MCF 10A (cell line): ENCODE data around the gene FBXW4. TPM values are rescaled to one million over a fixed set of nuclear protein-coding genes. Genes with fewer than 3 reads are reported as not detected.

ENCODE experiments used
- BruUV-seq: library from RNA; stranded (reverse); fragments of 400-500 nt; replicated peaks from 2 replicates; lab custom pipeline; 2021; lab: Mats Ljungman, UMichigan
- CTCF ChIA-PET: fragments of 300-600 bp; sonication (Branson Sonifier 250); formaldehyde crosslinking; extraction: SDS; loops from one replicate; lab custom pipeline; 2021; ENCODE audit warnings: antibody characterized with exemption, inconsistent platforms; lab: Yijun Ruan, JAX
- POLR2A ChIA-PET: fragments of 300-600, 350-650 bp; sonication (Branson Sonifier 250); formaldehyde crosslinking; extraction: SDS; loops from one replicate; lab custom pipeline; 2020; ENCODE audit warnings: antibody characterized with exemption, inconsistent platforms; lab: Yijun Ruan, JAX
- DNase-seq: peaks from one replicate; pipeline ENCODE4 v3.0.0-alpha.2; 2018; ENCODE audit not compliant: unreplicated experiment
- H3K27ac Mint-ChIP-seq: one replicate; pipeline ENCODE4 v1.8.0; 2022; ENCODE audit warnings: mild to moderate bottlenecking, low read depth, mixed read lengths; ENCODE audit not compliant: unreplicated experiment
- H3K27me3 Mint-ChIP-seq: one replicate; pipeline ENCODE4 v1.8.0; 2022; ENCODE audit warnings: mixed read lengths; ENCODE audit not compliant: insufficient read depth, unreplicated experiment
- H3K36me3 Mint-ChIP-seq: one replicate; pipeline ENCODE4 v1.8.0; 2022; ENCODE audit warnings: mild to moderate bottlenecking, moderate library complexity, mixed read lengths; ENCODE audit not compliant: insufficient read depth, unreplicated experiment
- H3K4me1 Mint-ChIP-seq: one replicate; pipeline ENCODE4 v1.8.0; 2022; ENCODE audit warnings: mixed read lengths; ENCODE audit not compliant: insufficient read depth, unreplicated experiment
- H3K4me3 Mint-ChIP-seq: one replicate; pipeline ENCODE4 v1.8.0; 2022; ENCODE audit warnings: mild to moderate bottlenecking, moderate library complexity, mixed read lengths; ENCODE audit not compliant: unreplicated experiment
- H3K9me3 Mint-ChIP-seq: one replicate; pipeline ENCODE4 v1.8.0; 2022; ENCODE audit warnings: mixed read lengths; ENCODE audit not compliant: unreplicated experiment
- intact Hi-C: fragments of 100-400 bp; cut with micrococcal nuclease; formaldehyde crosslinking; loops from 2 replicates; pipeline ENCODE4 v1.14.1; 2022
- total RNA-seq: library from RNA; stranded (reverse); gene quantifications from 2 replicates; pipeline ENCODE4 v1.2.3, GENCODE V29; 2022
- TF ChIP-seq, protein P1 (sequence below): fragments of 200-600 bp; IDR thresholded peaks from one replicate; pipeline ENCODE4 v1.8.0; 2022; ENCODE audit warnings: antibody characterized with exemption, mild to moderate bottlenecking; ENCODE audit not compliant: unreplicated experiment

FBXW4 gene
- total RNA-seq, 1 experiment from 2014 or later = 52.1 TPM

GRCh38 chr10:101723176-101723575, 28.2 kb upstream of the FBXW4 start:
- Mint-ChIP-seq H3K27me3 (no peaks in the 10 kb centered on the region), H3K4me3 (no peak overlapping the region), H3K27ac (no peak overlapping the region), H3K36me3 (peaks cover 5% of the 10 kb centered on the region), H3K4me1 (no peaks in the 10 kb centered on the region), H3K9me3 (no peaks in the 10 kb centered on the region)
- intact Hi-C loops = no loop called here
- DNase-seq = no peak
- TF ChIP-seq, protein P1, sequence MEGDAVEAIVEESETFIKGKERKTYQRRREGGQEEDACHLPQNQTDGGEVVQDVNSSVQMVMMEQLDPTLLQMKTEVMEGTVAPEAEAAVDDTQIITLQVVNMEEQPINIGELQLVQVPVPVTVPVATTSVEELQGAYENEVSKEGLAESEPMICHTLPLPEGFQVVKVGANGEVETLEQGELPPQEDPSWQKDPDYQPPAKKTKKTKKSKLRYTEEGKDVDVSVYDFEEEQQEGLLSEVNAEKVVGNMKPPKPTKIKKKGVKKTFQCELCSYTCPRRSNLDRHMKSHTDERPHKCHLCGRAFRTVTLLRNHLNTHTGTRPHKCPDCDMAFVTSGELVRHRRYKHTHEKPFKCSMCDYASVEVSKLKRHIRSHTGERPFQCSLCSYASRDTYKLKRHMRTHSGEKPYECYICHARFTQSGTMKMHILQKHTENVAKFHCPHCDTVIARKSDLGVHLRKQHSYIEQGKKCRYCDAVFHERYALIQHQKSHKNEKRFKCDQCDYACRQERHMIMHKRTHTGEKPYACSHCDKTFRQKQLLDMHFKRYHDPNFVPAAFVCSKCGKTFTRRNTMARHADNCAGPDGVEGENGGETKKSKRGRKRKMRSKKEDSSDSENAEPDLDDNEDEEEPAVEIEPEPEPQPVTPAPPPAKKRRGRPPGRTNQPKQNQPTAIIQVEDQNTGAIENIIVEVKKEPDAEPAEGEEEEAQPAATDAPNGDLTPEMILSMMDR = no peak
- BruUV-seq = no TSS peak
- POLR2A ChIA-PET = no interaction called here
- CTCF ChIA-PET = no interaction called here

DNA sequence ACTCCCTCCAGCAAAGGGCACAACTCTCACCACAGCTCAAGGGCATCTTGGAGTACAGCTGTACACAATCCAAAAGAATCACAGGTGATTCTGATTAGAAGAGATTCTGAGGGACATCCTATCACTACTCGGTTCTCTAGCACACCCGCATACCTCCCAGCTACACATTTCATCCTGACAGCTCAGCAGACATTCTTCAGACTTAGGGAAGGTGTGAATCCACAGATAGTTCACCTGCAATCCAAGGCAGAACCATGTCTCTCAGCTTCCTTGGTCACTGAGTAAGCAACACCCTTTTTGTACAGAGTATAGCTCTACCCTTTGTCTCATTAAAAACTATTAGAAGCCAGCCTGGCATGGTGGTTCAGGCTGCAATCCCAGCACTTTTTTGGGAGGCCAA, 26.8 kb upstream of the FBXW4 start:
- H3K27me3 Mint-ChIP-seq = no peaks in the 10 kb centered on the region
- no peak for DNase-seq
- no TSS peak for BruUV-seq
- no peak overlapping the region for H3K27ac Mint-ChIP-seq
- no peaks in the 10 kb centered on the region for H3K9me3 Mint-ChIP-seq
- intact Hi-C loops = no loop called here
- no peak overlapping the region for H3K4me3 Mint-ChIP-seq
- TF ChIP-seq, protein P1 = no peak
- no peaks in the 10 kb centered on the region for H3K4me1 Mint-ChIP-seq
- ChIA-PET POLR2A (interaction anchor here (0.8 kb wide), 1 partner anchor 16 kb away, joined by 5 read pairs; no protein-coding TSS in a partner anchor), CTCF (no interaction called here)
- peaks cover 5% of the 10 kb centered on the region for H3K36me3 Mint-ChIP-seq

DNA sequence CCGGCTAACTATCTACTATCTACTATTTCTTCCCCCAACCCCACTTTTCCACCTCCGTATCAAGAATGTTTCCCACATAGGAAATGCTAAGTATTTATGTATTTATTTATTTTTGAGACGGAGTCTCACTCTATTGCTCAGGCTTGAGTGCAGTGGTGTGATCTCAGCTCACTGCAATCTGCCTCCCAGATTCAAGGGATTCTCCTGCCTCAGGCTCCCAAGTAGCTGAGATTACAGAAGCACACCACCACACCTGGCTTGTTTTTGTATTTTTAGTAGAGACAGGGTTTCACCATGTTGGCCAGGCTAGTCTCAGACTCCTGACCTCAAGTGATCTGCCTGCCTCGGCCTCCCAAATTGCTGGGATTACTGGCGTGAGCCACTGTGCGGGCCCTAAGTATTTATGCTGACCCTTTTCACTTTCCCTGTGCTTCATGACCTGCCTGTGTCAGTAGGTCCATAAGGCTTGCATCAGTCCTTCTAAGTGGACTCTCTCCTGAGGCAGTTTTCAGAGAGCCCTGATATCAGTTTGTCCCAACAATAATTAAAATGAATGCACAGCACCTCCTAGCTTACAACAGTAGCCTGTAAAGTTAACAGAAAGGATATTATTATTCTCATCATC, 25.7 kb upstream of the FBXW4 start:
- CTCF ChIA-PET = interaction anchor here (0.6 kb wide), 1 partner anchor 47 kb away, joined by 3 read pairs; no protein-coding TSS in a partner anchor
- Mint-ChIP-seq H3K36me3 (peaks cover 5% of the 10 kb centered on the region), H3K9me3 (no peaks in the 10 kb centered on the region), H3K4me1 (no peaks in the 10 kb centered on the region), H3K27me3 (no peaks in the 10 kb centered on the region), H3K4me3 (no peak overlapping the region), H3K27ac (no peak overlapping the region)
- no TSS peak for BruUV-seq
- POLR2A ChIA-PET = no interaction called here
- intact Hi-C loops = no loop called here
- TF ChIP-seq, protein P1 = no peak
- no peak for DNase-seq

DNA sequence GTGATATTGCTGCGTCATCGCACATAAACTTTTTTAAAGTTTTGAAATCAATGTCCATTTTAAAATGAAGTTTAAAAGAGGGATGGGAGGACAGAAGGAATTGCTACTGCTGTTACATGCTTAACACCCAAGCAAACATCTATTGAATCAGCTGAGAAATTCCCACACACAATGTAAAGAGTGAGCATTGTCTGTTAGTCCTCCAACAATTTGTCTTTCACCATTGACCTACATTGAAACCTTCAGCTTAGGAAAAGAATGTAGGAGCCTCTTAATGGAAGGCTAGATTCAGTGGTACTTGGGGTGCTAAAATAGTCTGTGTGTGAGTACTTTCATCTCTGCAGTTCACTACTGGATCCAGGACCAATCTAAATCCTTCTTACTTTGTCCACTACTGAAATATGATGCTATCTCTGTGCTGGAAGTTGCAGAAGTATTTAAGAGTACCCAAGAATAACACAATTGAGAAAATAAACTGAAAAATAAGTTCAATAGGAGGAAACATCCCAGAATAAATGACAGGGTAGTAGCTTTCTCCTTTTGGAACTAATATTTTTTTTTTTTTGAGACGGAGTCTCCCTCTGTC, 23.8 kb upstream of the FBXW4 start:
- no peak for DNase-seq
- TF ChIP-seq, protein P1 = no peak
- ChIA-PET CTCF (no interaction called here), POLR2A (no interaction called here)
- intact Hi-C loops = no loop called here
- H3K27me3 Mint-ChIP-seq = no peaks in the 10 kb centered on the region
- H3K4me1 Mint-ChIP-seq = no peaks in the 10 kb centered on the region
- BruUV-seq = no TSS peak
- H3K9me3 Mint-ChIP-seq = no peaks in the 10 kb centered on the region
- H3K36me3 Mint-ChIP-seq = no peaks in the 10 kb centered on the region
- H3K27ac Mint-ChIP-seq = no peak overlapping the region
- no peak overlapping the region for H3K4me3 Mint-ChIP-seq
